CD4-positive, alpha-beta T cell treated with Interleukin-21 for 1 hour (primary cell): Measurements from ENCODE around the gene KCNH5.

ENCODE experiments used
- DNase-seq: peaks from one replicate; pipeline ENCODE4 v3.0.0-alpha.2; 2020

KCNH5 gene

DNA sequence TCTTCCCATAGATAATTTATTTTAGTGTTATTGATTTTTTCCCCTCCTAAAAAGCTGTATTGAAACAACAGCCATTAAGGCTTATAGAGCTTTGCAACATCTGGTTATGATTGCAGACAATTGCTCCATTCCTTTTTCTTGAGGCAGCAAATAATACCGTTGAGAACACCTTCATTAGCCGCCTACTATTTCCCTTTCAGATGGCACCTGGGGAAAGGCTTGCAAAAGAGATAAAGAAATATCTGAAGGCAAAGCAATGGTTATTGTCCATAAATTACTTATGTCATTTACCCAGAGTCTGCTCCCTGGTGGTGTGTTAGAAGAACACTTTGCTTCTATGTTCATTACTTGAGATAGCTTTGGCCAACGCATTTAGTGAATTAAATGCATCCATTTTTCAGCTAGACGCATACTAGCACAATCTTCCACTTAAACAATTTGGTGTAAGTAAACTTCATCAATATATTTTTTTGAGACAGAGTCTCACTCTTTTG lies 377.8 kb downstream of the KCNH5 start:
- DNase-seq = no peak

DNA sequence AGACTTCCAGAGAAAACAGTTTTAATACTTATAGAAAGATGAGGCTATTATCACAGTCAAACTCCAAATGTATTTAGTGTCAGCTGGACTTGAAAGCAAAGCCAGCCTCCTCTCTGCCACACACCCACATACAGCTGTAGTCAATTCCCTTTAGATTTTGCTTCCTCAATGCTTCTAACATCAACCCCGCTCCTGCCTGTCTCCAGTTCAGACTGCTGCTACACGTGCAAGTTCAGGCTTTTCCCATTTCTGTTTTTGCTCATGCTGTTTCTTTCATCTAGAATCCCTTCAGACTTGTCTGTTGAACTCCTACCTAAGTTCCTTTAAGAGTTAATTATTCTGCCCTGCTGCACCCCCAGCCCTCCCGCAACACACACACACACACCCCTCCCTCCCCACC lies 380.0 kb downstream of the KCNH5 start:
- no peak for DNase-seq

DNA sequence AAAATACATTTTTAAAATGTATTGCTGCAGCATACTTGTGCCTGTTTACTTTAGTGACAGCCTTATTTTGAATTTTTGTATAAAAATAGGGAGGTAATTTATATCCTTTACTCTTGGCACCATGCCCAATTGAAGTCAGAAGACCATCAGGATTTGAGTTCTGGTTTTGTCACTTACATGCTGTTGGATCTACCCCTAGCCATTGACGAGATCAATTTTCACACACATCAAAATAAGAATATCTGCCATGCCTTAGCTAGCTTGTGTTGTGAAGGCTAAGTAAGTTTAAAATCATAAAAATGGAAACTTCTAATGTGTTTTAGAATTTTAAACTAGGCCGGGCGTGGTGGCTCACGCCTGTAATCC lies 381.8 kb downstream of the KCNH5 start:
- DNase-seq = no peak

DNA sequence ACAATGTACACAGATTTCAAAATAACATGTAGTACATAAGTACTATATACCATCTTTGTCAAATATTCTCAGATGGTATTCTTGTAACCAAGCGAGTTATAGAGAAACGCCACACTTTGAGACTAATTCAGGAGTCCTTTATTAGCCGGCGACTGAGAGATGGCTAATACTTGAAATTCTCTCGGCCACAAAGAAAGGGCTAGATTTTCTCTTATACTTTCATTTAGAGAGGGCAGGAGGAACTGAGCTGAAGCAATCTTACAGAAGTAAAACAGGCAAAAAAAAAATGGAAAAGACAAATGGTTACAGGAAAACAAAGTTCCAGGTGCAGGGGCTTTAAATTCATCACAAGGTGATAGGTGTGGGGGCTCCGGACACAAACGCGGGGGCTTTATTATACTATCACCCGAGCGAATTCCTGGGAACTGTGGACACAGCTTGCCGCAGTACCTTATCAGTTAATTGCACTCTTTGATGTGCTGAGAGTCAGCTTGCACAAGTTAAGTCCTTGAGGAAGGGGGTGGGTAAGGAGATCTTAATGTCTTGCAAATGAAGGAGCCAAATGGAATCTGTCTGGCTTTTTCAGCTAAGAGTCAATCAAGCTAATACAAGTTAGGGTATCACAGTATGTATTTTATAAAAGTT lies 382.3 kb downstream of the KCNH5 start:
- DNase-seq = no peak

DNA sequence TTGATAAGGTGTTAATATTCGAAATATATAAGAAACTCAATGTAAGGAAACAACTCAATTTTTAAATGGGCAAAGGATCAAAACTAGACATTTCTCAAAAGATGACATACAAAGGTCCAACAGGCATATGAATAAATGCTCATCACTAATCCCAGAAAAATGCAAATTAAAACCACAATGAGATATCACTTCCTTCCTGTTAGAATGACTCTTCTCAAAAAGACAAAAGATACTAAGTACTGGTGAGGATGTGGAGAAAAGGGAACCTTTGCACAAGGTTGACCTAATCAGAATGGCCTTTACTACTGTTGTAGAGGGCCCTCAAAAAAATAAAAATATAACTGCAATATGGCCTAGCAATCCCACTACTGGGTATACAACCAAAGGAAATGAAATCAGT lies 383.4 kb downstream of the KCNH5 start:
- no peak for DNase-seq

DNA sequence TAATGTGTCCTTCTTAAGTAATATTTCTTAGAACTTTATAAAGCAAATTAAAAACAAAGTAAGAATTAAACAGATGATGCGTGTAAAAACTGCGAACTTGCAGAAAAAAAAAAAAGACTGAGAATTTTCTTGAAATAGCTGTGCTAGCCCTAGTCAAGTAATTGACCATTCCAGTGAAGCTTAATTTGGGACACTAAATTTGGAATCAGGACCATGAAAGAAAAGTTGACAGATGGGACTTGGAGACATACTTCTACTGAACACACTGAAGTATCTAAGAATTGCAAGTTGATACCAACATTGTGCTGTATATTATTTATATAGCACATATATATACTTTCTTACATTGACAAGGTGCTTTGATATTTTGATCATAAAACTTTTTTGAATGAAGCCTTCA lies 386.6 kb downstream of the KCNH5 start:
- no peak for DNase-seq

DNA sequence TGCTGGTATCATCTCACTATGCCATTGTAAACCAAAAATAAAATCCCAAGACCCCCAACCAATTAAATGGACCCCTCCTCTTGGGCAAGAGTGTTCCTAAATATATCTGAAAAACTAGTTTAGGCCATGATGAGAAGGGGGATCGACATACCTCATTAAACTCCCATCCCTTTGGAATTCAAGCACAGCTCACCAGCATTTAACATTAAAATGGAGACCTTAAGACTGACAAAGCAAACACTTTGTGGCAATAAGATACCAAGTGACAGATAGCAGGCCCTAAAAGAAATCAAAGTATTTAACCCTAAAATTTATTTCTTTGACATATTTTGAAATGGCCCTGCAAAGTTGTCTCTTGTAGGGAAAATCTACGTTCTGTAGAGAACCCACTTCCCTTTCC lies 387.9 kb downstream of the KCNH5 start:
- DNase-seq = no peak

DNA sequence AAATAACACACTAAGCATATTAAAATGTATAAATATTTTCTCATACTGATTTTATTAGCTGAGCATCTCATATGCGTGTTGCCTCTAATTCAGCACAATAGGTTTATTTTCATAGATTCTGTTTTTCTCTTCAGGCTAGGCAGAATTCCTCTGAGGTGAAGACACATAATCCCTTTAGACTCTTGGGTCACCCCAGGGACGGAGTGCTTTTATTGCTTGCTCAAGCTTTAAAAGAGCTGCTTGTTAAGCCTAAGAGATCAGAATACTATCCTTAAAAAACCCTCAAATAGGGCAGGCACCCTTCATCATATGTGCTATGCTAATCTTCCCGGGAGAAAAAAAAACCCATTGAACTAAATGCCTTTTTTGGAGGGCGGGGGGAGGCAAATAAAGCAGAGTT lies 390.1 kb downstream of the KCNH5 start:
- DNase-seq = no peak

DNA sequence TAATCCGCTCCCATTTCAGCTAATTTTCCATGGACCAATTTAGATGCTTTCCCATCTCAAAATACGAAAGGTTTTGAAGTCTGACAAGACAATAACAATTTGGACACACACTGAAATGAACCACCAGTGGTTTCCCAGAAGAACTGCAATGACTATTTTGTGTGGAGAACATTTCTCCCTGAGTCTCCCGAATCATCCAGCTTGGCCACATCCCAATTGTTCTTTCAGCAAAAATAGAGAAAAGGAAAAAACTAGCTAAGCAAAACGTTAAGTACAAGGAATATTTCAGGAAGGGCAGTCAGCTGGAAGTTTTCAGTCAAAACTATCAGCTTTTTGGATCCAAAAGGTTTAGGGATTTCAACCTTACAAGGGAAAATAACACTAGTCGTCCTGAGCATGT lies 390.6 kb downstream of the KCNH5 start:
- DNase-seq = no peak
